ENCODE results near the gene TGFBR3. TPM values are rescaled to one million over a fixed set of nuclear protein-coding genes. Genes with fewer than 3 reads are reported as not detected.

TGFBR3 gene
- total RNA-seq, 1 experiment from 2014 or later, result 4.2 TPM

DNA sequence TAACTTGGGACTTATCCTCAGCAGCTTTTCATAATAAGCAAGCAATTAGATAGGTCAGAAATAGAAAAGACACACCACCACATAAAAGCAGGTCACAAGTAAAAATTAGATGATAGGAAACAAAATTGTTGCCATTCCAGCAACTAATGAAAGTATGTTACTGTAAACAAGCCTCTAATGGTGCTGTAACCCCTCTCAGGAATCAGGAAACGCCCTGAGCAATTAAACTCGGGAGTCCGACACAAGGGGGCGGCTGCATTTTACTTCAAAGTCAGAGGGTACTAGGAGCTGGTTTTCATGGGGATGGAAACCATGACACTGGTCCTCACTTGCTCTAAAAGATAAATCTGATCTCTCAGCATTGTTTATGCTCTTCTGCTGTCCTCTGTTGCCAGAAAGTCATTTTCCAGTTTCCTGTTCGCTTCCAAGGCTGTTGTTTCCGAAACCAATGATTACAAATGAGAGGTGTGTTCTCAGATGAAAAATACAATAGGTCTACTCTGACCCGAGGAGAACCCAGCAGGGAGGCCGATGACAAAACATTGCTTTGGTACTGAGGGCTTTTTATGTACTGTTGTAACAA lies 93.4 kb downstream of the TGFBR3 start:
- Mint-ChIP-seq H3K4me1 (peaks cover 39% of the 10 kb centered on the region), H3K36me3 (peaks cover 4% of the 10 kb centered on the region), H3K9me3 (peaks cover 5% of the 10 kb centered on the region), H3K4me3 (no peak overlapping the region), H3K27me3 (ENCODE audit: low read depth) (peaks cover 4% of the 10 kb centered on the region; the same call in 1 of the 2 replicates), H3K27ac (no peak overlapping the region)
- POLR2A ChIA-PET, result interaction anchor here (0.5 kb wide), 1 partner anchor 112 kb away, joined by 3 read pairs; no protein-coding TSS in a partner anchor
- ATAC-seq (peak; percentile 54), DNase-seq (ENCODE audit: low spot score) (no peak)
- no peak for TF ChIP-seq ZNF232 (CRISPR knock-in tag; IDR thresholded peaks at IDR 0.05)
- no peak for TF ChIP-seq FOXP1 (CRISPR knock-in tag; IDR thresholded peaks at IDR 0.05; ENCODE audit: borderline replicate concordance)
- no peak for TF ChIP-seq GTF2I (CRISPR knock-in tag; conservative IDR thresholded peaks at IDR 0.05)
- CTCF ChIA-PET, result interaction anchor here (0.6 to 1.7 kb wide), 8 partner anchors 14 to 137 kb away, joined by 3 to 5 read pairs (median 3); no protein-coding TSS in a partner anchor

DNA sequence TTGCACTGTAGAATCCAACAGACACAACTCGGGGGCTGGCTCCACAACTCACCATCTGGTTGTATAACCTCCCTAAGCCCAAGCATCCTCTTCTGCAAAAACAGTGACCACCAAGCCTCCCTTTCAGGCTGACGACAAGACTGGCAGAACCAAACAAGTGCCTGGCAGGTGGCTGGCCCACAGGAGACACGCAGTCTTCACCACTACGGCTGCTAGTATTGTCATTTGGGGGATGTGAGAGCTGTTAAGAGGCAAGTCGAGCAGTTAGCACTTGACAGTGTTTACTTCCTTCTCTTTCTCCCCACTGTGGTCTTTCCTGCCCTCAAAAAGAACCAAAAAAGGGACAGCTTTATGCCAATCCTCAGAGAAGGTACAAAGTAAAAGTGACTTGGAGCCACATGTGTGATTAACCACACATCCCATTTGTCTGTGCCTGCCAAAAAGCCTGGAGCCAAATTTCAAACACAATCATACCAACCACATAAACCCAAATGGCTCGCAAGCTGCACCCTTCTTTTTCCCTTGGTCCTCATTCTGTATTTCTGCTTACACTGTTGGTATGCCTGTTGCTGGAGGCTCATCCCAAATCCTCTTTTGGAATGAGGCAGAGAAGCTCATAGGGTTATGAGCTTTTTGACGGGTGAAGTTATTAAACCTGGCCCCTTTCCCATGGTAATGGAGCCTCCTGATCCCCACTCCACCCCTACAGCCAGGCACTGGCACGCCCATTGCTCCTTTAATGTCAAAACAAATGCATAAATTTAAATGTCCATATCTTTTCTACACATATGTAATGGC lies 94.1 kb downstream of the TGFBR3 start:
- H3K27ac Mint-ChIP-seq, result no peak overlapping the region
- CTCF ChIA-PET, result interaction anchor here (0.6 to 1.7 kb wide), 6 partner anchors 14 to 138 kb away, joined by 3 to 5 read pairs (median 4); no protein-coding TSS in a partner anchor
- peaks cover 5% of the 10 kb centered on the region for H3K9me3 Mint-ChIP-seq
- POLR2A ChIA-PET, result interaction anchor here (0.5 kb wide), 1 partner anchor 113 kb away, joined by 3 read pairs; no protein-coding TSS in a partner anchor
- TF ChIP-seq MYBL2 (CRISPR knock-in tag; IDR thresholded peaks at IDR 0.05) (no peak), FOXP1 (CRISPR knock-in tag; IDR thresholded peaks at IDR 0.05; ENCODE audit: borderline replicate concordance) (no peak)
- TF ChIP-seq, protein P1, sequence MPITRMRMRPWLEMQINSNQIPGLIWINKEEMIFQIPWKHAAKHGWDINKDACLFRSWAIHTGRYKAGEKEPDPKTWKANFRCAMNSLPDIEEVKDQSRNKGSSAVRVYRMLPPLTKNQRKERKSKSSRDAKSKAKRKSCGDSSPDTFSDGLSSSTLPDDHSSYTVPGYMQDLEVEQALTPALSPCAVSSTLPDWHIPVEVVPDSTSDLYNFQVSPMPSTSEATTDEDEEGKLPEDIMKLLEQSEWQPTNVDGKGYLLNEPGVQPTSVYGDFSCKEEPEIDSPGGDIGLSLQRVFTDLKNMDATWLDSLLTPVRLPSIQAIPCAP (CRISPR knock-in tag; IDR thresholded peaks at IDR 0.05), result no peak
- TF ChIP-seq, protein P2, sequence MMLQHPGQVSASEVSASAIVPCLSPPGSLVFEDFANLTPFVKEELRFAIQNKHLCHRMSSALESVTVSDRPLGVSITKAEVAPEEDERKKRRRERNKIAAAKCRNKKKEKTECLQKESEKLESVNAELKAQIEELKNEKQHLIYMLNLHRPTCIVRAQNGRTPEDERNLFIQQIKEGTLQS (CRISPR knock-in tag; conservative IDR thresholded peaks at IDR 0.05), result no peak
- TF ChIP-seq, protein P3, sequence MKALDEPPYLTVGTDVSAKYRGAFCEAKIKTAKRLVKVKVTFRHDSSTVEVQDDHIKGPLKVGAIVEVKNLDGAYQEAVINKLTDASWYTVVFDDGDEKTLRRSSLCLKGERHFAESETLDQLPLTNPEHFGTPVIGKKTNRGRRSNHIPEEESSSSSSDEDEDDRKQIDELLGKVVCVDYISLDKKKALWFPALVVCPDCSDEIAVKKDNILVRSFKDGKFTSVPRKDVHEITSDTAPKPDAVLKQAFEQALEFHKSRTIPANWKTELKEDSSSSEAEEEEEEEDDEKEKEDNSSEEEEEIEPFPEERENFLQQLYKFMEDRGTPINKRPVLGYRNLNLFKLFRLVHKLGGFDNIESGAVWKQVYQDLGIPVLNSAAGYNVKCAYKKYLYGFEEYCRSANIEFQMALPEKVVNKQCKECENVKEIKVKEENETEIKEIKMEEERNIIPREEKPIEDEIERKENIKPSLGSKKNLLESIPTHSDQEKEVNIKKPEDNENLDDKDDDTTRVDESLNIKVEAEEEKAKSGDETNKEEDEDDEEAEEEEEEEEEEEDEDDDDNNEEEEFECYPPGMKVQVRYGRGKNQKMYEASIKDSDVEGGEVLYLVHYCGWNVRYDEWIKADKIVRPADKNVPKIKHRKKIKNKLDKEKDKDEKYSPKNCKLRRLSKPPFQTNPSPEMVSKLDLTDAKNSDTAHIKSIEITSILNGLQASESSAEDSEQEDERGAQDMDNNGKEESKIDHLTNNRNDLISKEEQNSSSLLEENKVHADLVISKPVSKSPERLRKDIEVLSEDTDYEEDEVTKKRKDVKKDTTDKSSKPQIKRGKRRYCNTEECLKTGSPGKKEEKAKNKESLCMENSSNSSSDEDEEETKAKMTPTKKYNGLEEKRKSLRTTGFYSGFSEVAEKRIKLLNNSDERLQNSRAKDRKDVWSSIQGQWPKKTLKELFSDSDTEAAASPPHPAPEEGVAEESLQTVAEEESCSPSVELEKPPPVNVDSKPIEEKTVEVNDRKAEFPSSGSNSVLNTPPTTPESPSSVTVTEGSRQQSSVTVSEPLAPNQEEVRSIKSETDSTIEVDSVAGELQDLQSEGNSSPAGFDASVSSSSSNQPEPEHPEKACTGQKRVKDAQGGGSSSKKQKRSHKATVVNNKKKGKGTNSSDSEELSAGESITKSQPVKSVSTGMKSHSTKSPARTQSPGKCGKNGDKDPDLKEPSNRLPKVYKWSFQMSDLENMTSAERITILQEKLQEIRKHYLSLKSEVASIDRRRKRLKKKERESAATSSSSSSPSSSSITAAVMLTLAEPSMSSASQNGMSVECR (CRISPR knock-in tag; IDR thresholded peaks at IDR 0.05; ENCODE audit: borderline replicate concordance), result no peak
- TF ChIP-seq, protein P4, sequence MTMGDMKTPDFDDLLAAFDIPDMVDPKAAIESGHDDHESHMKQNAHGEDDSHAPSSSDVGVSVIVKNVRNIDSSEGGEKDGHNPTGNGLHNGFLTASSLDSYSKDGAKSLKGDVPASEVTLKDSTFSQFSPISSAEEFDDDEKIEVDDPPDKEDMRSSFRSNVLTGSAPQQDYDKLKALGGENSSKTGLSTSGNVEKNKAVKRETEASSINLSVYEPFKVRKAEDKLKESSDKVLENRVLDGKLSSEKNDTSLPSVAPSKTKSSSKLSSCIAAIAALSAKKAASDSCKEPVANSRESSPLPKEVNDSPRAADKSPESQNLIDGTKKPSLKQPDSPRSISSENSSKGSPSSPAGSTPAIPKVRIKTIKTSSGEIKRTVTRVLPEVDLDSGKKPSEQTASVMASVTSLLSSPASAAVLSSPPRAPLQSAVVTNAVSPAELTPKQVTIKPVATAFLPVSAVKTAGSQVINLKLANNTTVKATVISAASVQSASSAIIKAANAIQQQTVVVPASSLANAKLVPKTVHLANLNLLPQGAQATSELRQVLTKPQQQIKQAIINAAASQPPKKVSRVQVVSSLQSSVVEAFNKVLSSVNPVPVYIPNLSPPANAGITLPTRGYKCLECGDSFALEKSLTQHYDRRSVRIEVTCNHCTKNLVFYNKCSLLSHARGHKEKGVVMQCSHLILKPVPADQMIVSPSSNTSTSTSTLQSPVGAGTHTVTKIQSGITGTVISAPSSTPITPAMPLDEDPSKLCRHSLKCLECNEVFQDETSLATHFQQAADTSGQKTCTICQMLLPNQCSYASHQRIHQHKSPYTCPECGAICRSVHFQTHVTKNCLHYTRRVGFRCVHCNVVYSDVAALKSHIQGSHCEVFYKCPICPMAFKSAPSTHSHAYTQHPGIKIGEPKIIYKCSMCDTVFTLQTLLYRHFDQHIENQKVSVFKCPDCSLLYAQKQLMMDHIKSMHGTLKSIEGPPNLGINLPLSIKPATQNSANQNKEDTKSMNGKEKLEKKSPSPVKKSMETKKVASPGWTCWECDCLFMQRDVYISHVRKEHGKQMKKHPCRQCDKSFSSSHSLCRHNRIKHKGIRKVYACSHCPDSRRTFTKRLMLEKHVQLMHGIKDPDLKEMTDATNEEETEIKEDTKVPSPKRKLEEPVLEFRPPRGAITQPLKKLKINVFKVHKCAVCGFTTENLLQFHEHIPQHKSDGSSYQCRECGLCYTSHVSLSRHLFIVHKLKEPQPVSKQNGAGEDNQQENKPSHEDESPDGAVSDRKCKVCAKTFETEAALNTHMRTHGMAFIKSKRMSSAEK (CRISPR knock-in tag; IDR thresholded peaks at IDR 0.05; ENCODE audit: borderline replicate concordance), result no peak
- TF ChIP-seq, protein P5, sequence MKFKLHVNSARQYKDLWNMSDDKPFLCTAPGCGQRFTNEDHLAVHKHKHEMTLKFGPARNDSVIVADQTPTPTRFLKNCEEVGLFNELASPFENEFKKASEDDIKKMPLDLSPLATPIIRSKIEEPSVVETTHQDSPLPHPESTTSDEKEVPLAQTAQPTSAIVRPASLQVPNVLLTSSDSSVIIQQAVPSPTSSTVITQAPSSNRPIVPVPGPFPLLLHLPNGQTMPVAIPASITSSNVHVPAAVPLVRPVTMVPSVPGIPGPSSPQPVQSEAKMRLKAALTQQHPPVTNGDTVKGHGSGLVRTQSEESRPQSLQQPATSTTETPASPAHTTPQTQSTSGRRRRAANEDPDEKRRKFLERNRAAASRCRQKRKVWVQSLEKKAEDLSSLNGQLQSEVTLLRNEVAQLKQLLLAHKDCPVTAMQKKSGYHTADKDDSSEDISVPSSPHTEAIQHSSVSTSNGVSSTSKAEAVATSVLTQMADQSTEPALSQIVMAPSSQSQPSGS (CRISPR knock-in tag; IDR thresholded peaks at IDR 0.05; ENCODE audit: borderline replicate concordance, low read depth), result no peak
- H3K27me3 Mint-ChIP-seq (ENCODE audit: low read depth), result peaks cover 4% of the 10 kb centered on the region
- peaks cover 4% of the 10 kb centered on the region for H3K36me3 Mint-ChIP-seq
- DNase-seq (ENCODE audit: low spot score), result no peak
- ATAC-seq, result peak; percentile 33
- peaks cover 39% of the 10 kb centered on the region for H3K4me1 Mint-ChIP-seq
- no peak overlapping the region for H3K4me3 Mint-ChIP-seq
